Measurements from ENCODE around the gene ITCH.

Gene ITCH

GRCh38 chr20:34544109-34544796 is 181.2 kb downstream of the ITCH start:
- no peak for DNase-seq (ENCODE audit: low read depth in 2 of 2, low spot score in 1 of 2)

DNA sequence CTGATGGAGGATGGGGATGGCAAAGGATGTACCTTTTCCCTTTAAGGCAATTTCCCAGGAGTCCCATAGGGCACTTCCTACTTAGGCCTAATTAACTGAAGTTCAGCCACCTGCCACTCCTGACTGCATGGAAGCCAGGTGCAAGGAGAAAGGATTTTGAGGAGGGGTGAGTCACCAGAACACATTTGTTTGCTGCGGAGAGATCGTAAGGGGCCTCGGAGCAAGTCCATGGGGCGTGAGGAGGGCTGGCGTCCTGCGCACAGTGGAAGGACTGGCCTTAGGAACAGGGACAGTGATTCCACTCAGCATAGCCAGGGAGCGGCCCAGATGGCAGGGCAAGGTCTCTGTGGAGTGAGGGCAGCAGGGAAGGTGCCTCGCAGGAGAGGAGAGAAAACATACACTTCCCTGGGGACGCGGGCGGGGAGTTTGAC is 183.7 kb downstream of the ITCH start:
- no peak for DNase-seq (ENCODE audit: low read depth in 2 of 2, low spot score in 1 of 2)

DNA sequence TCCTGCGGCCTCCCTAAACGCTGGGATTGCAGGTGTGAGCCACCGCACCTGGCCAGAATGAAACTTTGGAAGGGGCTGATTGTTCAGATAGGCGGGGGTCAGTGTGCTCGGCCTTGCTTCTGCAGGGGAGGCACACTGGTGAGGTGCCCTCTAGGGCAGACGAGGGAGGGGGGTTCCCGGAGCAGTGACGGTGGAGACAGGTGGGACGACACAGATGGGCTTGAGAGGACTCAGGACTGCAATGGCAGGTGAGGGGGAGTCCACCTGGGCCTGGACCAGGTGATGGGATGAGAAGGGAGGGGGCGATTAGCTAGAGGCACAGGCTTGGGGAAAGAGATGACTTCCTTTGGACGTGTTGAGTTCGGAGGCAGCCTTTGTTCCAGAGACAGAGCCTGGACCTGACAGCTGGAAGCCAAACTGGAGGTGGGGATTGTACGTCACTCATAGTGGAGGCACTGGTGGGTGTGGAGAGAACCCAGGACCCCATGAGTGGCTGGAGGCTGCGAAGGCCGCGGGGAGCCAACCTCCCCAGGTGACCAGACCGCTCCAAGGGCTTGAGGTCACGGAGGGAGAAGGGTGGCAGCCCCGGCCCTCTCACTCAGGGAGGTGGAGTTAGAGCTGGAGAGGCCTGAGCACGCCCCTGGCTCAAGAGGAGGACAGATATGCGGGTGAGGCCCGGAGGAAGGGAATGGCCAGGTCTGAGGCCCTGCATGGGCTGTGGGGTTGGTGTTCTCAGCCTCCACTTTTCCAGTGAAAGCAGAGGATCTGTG is 185.0 kb downstream of the ITCH start:
- no peak for DNase-seq (ENCODE audit: low read depth in 2 of 2, low spot score in 1 of 2)

DNA sequence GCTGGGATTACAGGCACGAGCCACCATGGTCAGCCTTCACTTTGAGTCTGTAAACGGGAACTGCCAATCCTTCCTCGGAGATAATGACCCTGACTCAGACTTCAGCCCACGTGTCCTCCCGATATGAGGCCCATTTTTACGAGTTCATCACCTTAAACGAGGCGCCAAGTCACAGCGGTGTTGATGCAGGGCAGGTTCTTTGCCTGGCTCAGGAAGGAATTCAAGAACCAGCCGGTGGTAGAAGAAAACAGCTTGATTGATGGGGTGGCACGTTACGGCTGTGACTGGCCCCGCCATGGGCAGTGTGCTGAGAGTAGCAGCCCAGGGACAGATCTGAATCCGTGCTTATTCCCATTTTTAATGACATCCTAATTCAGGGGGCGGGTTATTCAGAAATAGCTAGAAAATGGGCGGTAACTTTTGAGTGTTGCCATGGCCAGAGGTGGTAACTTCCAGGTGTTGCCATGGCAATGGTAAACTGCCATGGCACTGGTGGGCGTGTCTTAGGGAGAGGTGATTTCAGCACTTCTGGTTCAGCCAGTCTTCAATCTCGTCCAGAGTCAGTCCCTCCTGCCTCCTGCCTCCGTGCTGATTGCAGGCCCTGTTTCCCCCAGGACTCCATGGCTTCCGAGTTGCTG is 186.3 kb downstream of the ITCH start:
- no peak for DNase-seq (ENCODE audit: low read depth in 2 of 2, low spot score in 1 of 2)

- DNase-seq (ENCODE audit: low read depth in 2 of 2, low spot score in 1 of 2): no peak
These were observed 186.8 kb downstream of the ITCH start for GRCh38 chr20:34549929-34550305.

DNA sequence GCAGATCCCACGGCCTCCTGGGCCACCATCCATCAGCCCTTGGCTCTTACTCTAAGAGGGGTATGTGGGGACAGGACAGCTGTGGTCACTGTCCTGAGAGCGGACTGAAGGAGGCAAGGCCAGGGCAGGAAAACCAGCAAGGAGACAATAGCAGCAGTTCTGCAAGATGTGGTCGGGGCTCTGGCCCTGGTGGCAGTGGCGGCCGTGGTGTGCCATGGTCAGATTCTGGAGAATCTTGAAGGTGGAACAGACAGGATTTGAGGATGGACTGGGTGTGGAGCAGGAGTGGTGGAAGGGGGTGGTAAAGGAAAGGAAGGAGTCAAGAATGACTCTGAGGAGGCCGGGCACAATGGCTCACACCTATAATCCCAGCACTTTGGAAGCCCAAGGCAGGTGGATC is 189.5 kb downstream of the ITCH start:
- no peak for DNase-seq (ENCODE audit: low read depth in 2 of 2, low spot score in 1 of 2)

- DNase-seq (ENCODE audit: low read depth in 2 of 2, low spot score in 1 of 2): no peak
These were observed 190.3 kb downstream of the ITCH start for GRCh38 chr20:34553366-34553867.

DNA sequence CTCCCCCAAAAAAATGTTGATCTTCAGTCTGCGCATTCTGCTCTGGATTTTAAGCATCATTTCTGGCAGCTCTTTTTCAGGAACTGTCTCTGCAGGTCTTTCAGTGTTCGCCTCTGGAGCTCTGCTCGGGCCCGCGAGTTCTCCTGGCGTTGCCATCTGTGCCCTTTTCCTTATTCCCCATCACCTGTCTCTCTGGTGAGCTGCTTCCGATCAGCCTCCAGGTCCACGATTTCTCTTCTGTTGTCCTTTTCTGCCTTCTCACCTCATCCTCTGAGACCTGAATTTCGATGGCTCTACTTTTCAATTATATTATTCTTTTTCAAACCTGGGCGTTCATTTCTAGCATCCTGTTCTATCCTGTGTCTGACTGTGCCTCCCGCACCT is 194.9 kb downstream of the ITCH start:
- no peak for DNase-seq (ENCODE audit: low read depth in 2 of 2, low spot score in 1 of 2)

DNA sequence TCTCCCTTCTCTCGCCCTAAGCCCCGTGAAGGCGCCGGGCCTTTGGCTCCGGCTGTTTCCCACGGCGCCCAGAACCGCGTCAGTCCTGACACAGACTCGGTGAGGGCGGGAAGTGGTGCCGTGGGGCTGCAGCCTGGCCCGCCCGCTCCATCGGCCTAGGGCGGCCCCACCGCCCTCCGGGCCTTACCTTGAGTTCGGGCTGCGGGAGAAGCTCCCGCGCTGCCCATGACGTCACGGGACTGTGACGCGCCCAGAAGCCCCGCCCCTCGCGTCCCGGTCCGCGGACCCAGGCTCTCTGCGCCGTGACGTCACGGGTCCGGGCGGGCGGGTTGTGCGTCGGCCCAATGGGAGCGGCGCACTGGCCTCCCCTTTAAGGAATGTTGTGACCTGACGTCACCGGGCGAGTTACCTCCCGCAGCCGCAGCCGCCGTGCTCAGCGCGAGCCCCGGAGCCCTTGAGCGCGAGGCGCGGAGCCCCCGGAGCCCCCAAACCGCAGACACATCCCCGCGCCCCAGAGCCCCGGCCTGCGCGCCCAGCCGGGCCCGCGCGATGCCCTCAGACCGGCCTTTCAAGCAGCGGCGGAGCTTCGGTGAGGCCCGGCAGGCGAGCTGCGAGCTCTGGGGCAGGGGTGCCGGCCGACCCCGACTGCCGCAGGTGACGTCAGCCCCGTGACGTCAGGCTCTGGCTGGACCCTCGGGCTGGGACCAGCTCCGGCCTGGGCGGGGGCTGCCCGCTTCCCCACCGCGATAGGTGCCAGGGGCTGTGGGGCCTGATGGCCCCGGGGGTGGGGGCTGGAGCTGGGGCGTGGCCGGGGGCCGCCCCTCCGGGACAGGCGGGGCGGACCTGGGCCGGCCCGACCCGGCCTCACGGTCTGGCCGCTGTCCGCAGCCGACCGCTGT is 195.5 kb downstream of the ITCH start, which contains the start of gene MAP1LC3A:
Gene MAP1LC3A, plus strand, starts transcription at position 399 of the 899 bp plus-strand sequence. Its CDS starts 151 bp downstream, at position 550.
- DNase-seq (ENCODE audit: low read depth in 2 of 2, low spot score in 1 of 2): peak; percentile 85 to 88

DNA sequence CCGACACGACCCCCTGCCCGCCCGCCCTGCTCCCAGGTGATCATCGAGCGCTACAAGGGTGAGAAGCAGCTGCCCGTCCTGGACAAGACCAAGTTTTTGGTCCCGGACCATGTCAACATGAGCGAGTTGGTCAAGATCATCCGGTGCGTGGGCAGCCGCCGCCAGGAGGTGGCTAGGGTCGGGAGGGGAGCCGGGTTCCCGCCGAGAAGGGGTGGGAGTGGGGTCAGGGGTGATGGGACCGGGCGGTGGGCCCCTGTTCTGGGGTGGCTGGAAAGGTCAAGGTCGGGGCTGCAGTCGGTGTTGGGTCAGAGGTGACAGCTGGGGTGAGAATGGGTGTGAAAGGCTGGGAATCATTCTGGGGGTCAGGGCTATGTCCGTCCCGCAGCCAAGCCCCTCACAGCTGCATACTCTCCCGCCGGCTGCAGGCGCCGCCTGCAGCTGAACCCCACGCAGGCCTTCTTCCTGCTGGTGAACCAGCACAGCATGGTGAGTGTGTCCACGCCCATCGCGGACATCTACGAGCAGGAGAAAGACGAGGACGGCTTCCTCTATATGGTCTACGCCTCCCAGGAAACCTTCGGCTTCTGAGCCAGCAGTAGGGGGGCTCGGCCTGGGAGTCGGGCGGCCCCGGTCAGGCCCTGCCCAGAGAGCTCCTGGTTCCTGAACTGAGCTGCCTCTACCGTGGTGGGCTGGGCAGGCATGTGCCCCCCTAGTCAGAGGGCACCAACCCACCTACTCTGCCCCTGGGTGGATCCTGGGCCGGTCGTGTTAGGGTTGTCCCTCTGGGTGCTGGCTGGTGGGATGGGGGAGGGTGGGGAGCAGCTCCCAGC is 196.5 kb downstream of the ITCH start:
- DNase-seq (ENCODE audit: low read depth in 2 of 2, low spot score in 1 of 2): no peak

DNA sequence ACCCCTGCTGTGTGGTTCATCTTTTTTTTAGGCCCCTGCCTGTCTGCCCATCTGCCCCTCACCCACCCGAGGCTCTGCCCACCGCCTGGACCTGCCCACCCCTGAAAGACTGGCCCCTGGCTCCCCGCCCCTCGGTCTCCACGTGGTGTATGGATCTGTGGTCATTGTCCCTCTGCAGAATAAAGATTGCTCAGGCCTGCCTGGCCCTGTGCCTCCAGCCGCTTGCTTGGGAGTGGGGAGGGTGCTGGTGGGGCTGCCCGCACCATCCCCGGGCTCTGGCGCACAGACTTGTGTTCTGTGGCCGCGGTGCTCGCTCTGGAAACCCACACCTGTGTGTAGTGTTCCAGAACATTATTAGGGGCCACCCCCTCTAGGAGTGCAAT is 197.1 kb downstream of the ITCH start:
- no peak for DNase-seq (ENCODE audit: low read depth in 2 of 2, low spot score in 1 of 2)

GRCh38 chr20:34560614-34561013 is 197.5 kb downstream of the ITCH start:
- DNase-seq (ENCODE audit: low read depth in 2 of 2, low spot score in 1 of 2): no peak
